K562 (cell line): ENCODE measurements around the gene LAMB3. TPM values are rescaled to one million over a fixed set of nuclear protein-coding genes. Genes with fewer than 3 reads are reported as not detected.

ENCODE experiments used
- ARID1B ChIP-seq: fragments of 450-650 bp; IDR thresholded peaks from 2 replicates; pipeline ENCODE4 v1.6.1; 2016; ENCODE audit warnings: antibody characterized with exemption, mild to moderate bottlenecking, inconsistent platforms
- DEAF1 ChIP-seq: fragments of 450-650 bp; formaldehyde crosslinking; IDR thresholded peaks from 2 replicates; pipeline ENCODE4 v1.4.0; 2020; ENCODE audit warnings: mild to moderate bottlenecking, moderate library complexity
- E4F1 ChIP-seq: fragments of 250-450 bp; sonication (Bioruptor Pico); IDR thresholded peaks from 2 replicates; pipeline ENCODE4 v1.5.0; 2021; ENCODE audit warnings: mild to moderate bottlenecking, borderline replicate concordance
- EP400 ChIP-seq: fragments of 450-650 bp; IDR thresholded peaks from 2 replicates; pipeline ENCODE4 v1.6.1; 2017; ENCODE audit warnings: antibody characterized with exemption, mild to moderate bottlenecking, moderate library complexity
- ILF3 ChIP-seq: fragments of 450-650 bp; IDR thresholded peaks from 2 replicates; pipeline ENCODE4 v1.6.1; 2018; ENCODE audit warnings: antibody characterized with exemption, mild to moderate bottlenecking, moderate library complexity, borderline replicate concordance
- MYC ChIP-seq, 2 experiments: fragments of 250-450 bp in 1 of 2; sonication (Bioruptor Pico) in 1 of 2; IDR thresholded peaks; 2 replicates each; pipeline versions ENCODE4 v1.5.1 to v1.6.1; 2012 to 2021; ENCODE audit warnings: low read depth in 2 of 2, borderline replicate concordance in 1 of 2, improper control_type of control experiment in 1 of 2, low read length in 1 of 2, mild to moderate bottlenecking in 1 of 2, moderate library complexity in 1 of 2
- NRF1 ChIP-seq, 2 experiments: fragments of 450-650 bp; IDR thresholded peaks in 1 of 2; conservative IDR thresholded peaks in 1 of 2; 2 replicates each; pipeline ENCODE4 v1.6.1; 2014; ENCODE audit warnings: mild to moderate bottlenecking in 2 of 2
- POLR2H ChIP-seq: IDR thresholded peaks from 2 replicates; pipeline ENCODE4 v1.6.1; 2016; ENCODE audit warnings: missing genetic modification characterization, low read depth, mild to moderate bottlenecking, control low read depth, missing compliant biosample characterization, moderate library complexity
- POLR3A ChIP-seq: IDR thresholded peaks from 2 replicates; pipeline ENCODE4 v1.6.1; 2011; ENCODE audit warnings: borderline replicate concordance, mild to moderate bottlenecking, moderate library complexity; ENCODE audit not compliant: insufficient read length, insufficient read depth; ENCODE audit errors: extremely low read depth
- SMAD3 ChIP-seq: fragments of 450-650 bp; formaldehyde crosslinking; conservative IDR thresholded peaks from 2 replicates; pipeline ENCODE4 v1.4.0; 2020; ENCODE audit warnings: mild to moderate bottlenecking
- U2AF1 ChIP-seq: fragments of 200-400 bp; formaldehyde crosslinking; optimal IDR thresholded peaks from 2 replicates; pipeline ENCODE3; 2017; ENCODE audit warnings: mild to moderate bottlenecking, low read depth, low read length, moderate library complexity
- ZNF134 ChIP-seq: fragments of 250-450 bp; sonication (Bioruptor Pico); conservative IDR thresholded peaks from 2 replicates; pipeline ENCODE4 v1.4.0; 2020
- ZNF197 ChIP-seq: fragments of 200-800 bp; sonication (Bioruptor generic); IDR thresholded peaks from 2 replicates; pipeline ENCODE4 v1.6.1; 2016; ENCODE audit warnings: low read depth, missing genetic modification characterization, missing compliant biosample characterization
- ZNF311 ChIP-seq: fragments of 250-450 bp; sonication (Bioruptor Pico); IDR thresholded peaks from 2 replicates; pipeline ENCODE4 v1.4.0; 2020; ENCODE audit warnings: mild to moderate bottlenecking, moderate library complexity
- ZNF79 ChIP-seq: fragments of 250-450 bp; sonication (Bioruptor Pico); IDR thresholded peaks from 2 replicates; pipeline ENCODE4 v1.4.0; 2020; ENCODE audit warnings: low read depth, mild to moderate bottlenecking, moderate library complexity
- polyA plus RNA-seq, 8 experiments: library from polyadenylated mRNA; depleted of rRNA in 4 of 8; stranded (reverse) in 5 of 8; unstranded in 3 of 8; fragments of >200 nt; fragmentation: Nextera tagmentation in 2 of 8; fragmentation: Illumina TruSeq in 1 of 8; extraction: Ambion mirVana in 2 of 8; extraction: Trizol in 1 of 8; gene quantifications; 2 replicates each; pipeline versions ENCODE4 v1.2.1 to v1.2.3, GENCODE V29; 2011 to 2014; ENCODE audit warnings: inconsistent platforms in 1 of 8, missing spikeins in 1 of 8
- total RNA-seq, 7 experiments: library from RNA; depleted of rRNA in 6 of 7; stranded (reverse); fragments of >200 nt in 6 of 7; fragmentation: Illumina TruSeq in 2 of 7; extraction: Trizol in 2 of 7; gene quantifications; 2 replicates each; pipeline versions ENCODE4 v1.2.1 to v1.2.3, GENCODE V29; 2011 to 2021; ENCODE audit warnings: low replicate concordance in 1 of 7
- TF ChIP-seq, protein P1 (sequence below), 2 experiments: IDR thresholded peaks; 2 replicates each; pipeline ENCODE4 v1.6.1; 2011; ENCODE audit warnings: borderline replicate concordance in 1 of 2, control low read depth in 1 of 2, low read depth in 1 of 2, low read length in 1 of 2, mild to moderate bottlenecking in 1 of 2, mixed read lengths in 1 of 2, moderate library complexity in 1 of 2; ENCODE audit not compliant: insufficient read depth in 1 of 2, insufficient read length in 1 of 2, poor library complexity in 1 of 2, severe bottlenecking in 1 of 2; ENCODE audit errors: extremely low read depth in 1 of 2
- TF ChIP-seq, protein P2 (sequence below), 2 experiments: fragments of 450-650 bp in 1 of 2; sonication (generic) in 1 of 2; formaldehyde crosslinking in 1 of 2; IDR thresholded peaks in 1 of 2; conservative IDR thresholded peaks in 1 of 2; 2 replicates each; pipeline versions ENCODE4 v1.6.1 to v1.8.1; 2016 to 2023; ENCODE audit warnings: mild to moderate bottlenecking in 2 of 2, moderate library complexity in 2 of 2, inconsistent platforms in 1 of 2, missing genetic modification reagents in 1 of 2
- TF ChIP-seq, protein P3 (sequence below), 2 experiments: fragments of 250-450 bp in 1 of 2; fragments of 450-650 bp in 1 of 2; sonication (Bioruptor Pico) in 1 of 2; IDR thresholded peaks; 2 replicates each; pipeline versions ENCODE4 v1.6.1 to v1.8.0; 2016 to 2021; ENCODE audit warnings: mild to moderate bottlenecking in 2 of 2, moderate library complexity in 2 of 2, missing compliant biosample characterization in 1 of 2, missing genetic modification characterization in 1 of 2

LAMB3 gene
- total and polyA plus RNA-seq, 9 of the 15 experiments (the other 6 are each of a cell fraction or from before 2014, with no cell fraction given): 0.08 to 1.3 (median 0.91) TPM

DNA sequence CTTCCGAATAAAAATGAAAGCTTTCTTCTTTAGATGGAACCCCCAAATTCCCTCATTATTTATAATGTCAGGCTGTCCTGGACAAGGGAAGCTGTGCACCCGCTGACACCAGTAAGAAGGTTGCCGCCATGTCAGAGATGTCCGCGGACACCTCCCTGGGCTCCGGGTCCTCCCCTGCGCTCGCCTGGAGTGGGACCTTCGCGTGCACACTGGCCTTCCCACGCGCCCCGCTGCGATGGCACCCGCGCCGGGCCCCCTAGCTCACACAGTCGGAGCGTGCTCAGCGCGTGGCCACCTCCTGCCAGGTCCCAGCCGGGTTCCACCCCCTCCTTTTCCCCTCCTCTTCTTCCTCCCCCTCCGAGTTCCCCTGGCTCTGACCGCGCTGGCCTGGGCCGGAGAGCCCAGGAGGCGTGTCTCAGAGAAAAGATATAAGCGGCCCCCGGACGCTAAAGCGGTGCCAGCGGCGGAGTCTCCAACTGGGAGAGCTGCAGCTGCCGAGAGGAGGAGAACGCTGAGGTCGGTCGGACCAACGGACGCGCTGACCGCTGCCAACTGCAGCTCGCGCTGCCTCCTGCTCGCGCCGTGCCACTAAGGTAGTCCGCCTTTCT is 22.8 kb upstream of the LAMB3 start, which contains the start of gene G0S2 (continued):
- TF ChIP-seq, protein P1, sequence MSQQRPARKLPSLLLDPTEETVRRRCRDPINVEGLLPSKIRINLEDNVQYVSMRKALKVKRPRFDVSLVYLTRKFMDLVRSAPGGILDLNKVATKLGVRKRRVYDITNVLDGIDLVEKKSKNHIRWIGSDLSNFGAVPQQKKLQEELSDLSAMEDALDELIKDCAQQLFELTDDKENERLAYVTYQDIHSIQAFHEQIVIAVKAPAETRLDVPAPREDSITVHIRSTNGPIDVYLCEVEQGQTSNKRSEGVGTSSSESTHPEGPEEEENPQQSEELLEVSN (IDR thresholded peaks at IDR 0.05; ENCODE audit: borderline replicate concordance in 1 of 2, extremely low read depth in 1 of 2, insufficient read depth in 1 of 2, insufficient read length in 1 of 2, low read depth in 1 of 2, low read length in 1 of 2, poor library complexity in 1 of 2, severe bottlenecking in 1 of 2): peak; percentile 38 to 88
- TF ChIP-seq E4F1 (CRISPR knock-in tag) (peak; percentile 6), ILF3 (no peak), DEAF1 (CRISPR knock-in tag) (0 out of 2 replicates have a peak, but pooled peaks have one; percentile 10), NRF1 (conservative IDR thresholded peaks at IDR 0.05 in 1 of 2, IDR thresholded peaks at IDR 0.05 in 1 of 2) (peak; percentile 53 to 65; a peak in 3 of 4 replicates), ZNF79 (0 out of 2 replicates have a peak, but pooled peaks have one; percentile 5), ZNF311 (CRISPR knock-in tag) (0 out of 2 replicates have a peak, but pooled peaks have one; percentile 10), U2AF1 (no peak), SMAD3 (CRISPR knock-in tag) (peak; percentile 9; the same call in 1 of the 2 replicates), ARID1B (peak; percentile 42; the same call in 1 of the 2 replicates), POLR3A (no peak), ZNF197 (CRISPR knock-in tag) (peak; percentile 72), EP400 (peak; percentile 59; the same call in 1 of the 2 replicates), POLR2H (tag) (peak; percentile 96), MYC (IDR thresholded peaks at IDR 0.05; ENCODE audit: low read depth, low read length) (peak; percentile 95), MYC (CRISPR knock-in tag; IDR thresholded peaks at IDR 0.05; ENCODE audit: borderline replicate concordance, low read depth) (no peak), ZNF134 (CRISPR knock-in tag) (peak; percentile 73)
- TF ChIP-seq, protein P2, sequence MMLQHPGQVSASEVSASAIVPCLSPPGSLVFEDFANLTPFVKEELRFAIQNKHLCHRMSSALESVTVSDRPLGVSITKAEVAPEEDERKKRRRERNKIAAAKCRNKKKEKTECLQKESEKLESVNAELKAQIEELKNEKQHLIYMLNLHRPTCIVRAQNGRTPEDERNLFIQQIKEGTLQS (IDR thresholded peaks at IDR 0.05): no peak
- TF ChIP-seq, protein P2 (CRISPR knock-in tag; conservative IDR thresholded peaks at IDR 0.05): no peak
- TF ChIP-seq, protein P3, sequence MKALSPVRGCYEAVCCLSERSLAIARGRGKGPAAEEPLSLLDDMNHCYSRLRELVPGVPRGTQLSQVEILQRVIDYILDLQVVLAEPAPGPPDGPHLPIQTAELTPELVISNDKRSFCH (CRISPR knock-in tag; IDR thresholded peaks at IDR 0.05): no peak
- TF ChIP-seq, protein P3 (tag; IDR thresholded peaks at IDR 0.05): peak; percentile 42; the same call in 1 of the 2 replicates
